Activated gamma-delta T cell (primary cell): ENCODE results near the gene KRTAP10-6.
"Not testable (repeated sequence)": the region's sequence is repeated elsewhere in the genome, so short reads cannot be mapped to it uniquely, and the experiment has no call there.

ENCODE experiments used
- DNase-seq: peaks from one replicate; lab custom pipeline; 2025; lab: John Stamatoyannopoulos, UW

KRTAP10-6 gene

DNA sequence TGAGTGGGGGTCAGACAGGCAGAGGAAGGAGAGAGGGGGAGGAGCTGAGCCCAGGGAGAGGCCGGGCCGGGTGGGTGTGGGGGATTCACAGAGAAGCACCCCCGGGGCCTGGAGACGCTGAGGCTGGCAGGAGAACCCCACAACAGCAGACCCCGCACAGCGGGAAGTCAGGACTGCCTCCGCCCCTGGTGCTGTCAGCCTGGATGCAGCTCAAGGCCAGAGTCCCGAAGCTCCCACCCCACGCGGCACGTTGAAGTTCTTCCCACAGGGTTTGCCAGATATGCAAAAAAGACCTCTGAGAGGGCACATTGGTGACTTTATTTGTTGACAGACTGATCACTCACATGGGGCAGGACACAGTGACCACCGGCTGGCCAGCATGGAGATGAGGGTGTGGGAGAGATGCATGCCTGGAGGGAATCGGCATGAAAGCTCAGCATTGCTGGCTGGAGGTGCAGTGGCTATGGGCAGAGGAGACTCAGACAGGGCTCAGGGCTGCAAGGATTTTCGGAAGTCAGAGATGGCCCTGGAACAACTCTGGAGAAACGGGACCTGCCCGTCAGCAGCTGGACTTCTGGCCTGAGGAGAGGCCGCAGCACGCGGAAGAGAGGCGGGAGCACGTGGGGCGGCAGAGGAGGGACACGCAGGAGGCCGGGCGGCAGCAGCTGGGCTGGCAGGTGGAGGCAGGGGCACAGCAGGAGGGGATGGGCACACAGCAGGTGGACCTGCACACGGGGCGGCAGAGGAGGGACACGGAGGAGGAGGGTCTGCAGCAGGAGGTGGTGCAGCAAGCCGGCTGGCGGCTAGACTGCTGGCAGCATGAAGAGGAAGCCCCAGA is 34.6 kb downstream of the KRTAP10-6 start:
- no peak for DNase-seq

DNA sequence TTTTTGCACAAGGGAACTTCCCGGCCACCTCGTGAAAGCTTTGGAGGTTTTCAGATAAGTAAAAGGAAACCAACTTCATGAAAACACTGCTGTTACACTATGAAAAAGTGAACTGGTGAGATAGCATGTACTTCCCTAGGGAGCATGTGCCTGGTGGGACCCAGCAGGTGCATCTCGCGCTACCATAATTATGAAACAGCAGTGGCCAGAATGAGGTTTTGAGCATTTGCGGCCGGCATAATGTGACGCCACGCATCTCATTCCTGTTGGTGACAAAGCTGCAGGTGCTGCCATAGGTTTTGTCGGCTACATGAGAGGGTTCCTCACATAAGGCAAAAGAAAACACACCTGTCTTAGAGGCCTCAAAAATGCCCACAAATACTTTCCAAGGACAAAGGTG is 35.4 kb downstream of the KRTAP10-6 start:
- no peak for DNase-seq

DNA sequence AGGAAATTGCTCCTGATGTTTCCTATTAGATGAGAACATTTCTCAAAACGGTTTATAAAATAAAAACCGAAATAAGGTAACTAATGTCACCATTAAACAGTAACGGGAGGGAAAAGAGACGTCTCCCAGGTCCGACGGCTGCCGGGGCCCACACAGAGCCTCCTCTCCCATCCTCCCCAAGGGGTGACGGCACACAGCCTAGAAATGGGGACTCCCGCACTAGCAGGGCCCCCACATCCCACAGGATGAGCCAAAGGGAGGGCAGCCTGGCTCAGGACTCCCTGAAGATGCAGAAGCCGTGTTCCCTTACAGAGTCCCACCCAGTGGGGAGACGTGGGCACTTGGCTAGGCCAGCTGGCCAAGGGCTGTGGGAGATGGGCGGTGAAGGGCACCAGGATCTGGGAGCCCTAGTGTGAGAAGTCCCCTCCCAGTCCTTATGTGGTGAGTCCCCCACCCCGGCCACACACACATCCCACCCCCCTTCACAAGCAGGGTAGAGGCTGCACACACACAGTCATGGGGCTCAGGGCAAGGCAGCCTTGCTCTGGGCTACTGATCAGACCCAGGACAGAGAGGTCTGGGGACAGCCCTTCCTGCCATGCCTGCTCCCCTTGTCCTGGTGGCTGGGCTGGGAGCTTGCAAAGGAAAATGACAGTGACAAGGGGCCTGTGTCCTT is 37.0 kb downstream of the KRTAP10-6 start:
- DNase-seq, result no peak

DNA sequence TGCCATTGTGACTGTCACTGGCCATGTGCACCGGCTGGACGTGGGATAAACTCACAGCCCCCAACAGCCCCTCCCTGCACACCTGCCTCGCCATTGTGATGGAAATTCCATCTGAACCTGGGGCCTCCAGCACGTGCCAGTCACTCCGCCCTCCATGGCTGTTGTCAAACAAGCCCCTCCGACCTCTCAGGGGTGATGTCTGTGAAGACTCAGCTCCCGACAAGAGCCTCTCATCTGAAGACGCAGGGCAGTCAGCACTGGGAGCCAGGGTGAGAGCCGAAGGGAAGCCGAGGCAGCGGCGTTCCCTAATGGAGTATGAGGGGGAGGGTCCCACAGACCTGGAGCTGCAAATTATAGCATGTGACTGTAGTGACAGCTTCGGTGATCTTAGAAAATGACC is 39.6 kb downstream of the KRTAP10-6 start:
- DNase-seq, result no peak

DNA sequence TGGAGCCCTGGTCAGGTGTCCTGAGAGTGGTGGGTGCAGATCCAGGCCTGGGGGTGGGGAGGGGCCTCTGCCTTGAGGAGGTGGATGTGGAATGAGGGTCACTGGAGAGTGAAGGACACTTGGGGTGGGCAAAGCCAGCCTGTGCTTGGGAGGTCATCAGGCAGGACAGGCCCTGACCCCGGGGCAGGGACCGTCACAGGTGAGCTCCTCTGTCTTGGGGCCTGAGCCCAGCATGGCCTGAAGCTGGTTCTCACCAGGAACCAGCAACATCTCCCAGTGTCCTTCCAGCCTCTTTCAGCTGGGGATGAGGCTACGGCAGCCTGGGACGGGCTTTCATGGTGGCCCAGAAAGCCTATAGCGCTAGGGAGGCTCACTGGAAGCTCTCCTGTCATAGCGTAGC is 40.2 kb downstream of the KRTAP10-6 start:
- no peak for DNase-seq

DNA sequence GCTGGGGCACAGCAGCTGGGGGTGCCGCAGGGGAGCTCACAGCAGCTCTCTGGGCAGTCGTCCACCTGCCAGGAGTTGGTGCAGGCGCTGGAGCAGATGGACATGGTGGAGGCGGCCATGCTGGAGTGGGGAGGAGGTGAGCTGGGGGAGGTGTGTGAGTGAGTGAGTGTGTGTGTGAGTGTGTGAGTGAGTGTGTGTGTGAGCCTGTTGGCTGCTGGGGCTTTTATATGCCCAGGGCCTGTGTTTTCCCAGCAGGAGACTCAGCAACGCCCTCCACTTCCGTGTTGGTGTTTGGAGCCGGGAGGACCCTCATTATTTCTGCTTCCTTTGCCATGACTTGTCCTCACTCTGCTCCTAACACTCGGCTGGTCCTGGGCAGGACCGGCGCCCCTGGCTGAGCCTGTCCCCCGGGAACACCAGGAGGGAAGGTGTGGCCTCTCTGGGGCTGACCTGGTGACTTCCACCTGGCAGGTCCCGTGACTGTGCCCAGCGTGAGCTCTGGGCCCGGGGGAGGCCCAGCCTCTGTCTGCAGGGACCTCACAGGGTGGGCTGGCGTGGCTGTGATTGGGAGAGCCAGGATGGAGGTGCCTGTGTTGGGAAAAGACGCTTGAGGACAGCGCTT is 40.9 kb downstream of the KRTAP10-6 start, which contains the start of gene KRTAP10-2:
TSS of gene KRTAP10-2 (minus strand) at position 166 of the 622 bp plus-strand sequence. CDS start at position 119, 47 bp downstream.
- no peak for DNase-seq

DNA sequence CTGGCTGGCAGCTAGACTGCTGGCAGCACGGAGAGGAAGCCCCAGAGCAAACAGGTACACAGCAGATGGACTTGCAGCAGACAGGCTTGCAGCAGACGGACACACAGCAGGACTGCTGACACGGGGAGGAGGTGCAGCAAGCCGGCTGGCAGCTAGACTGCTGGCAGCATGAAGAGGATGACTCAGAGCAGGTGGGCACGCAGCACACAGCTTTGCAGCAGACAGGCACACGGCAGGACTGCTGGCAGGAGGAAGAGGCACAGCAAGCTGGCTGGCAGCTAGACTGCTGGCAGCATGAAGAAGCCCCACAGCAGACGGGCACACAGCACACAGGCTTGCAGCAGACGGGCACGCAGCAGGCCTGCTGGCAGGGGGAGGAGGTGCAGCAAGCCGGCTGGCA is 41.5 kb downstream of the KRTAP10-6 start:
- no peak for DNase-seq

DNA sequence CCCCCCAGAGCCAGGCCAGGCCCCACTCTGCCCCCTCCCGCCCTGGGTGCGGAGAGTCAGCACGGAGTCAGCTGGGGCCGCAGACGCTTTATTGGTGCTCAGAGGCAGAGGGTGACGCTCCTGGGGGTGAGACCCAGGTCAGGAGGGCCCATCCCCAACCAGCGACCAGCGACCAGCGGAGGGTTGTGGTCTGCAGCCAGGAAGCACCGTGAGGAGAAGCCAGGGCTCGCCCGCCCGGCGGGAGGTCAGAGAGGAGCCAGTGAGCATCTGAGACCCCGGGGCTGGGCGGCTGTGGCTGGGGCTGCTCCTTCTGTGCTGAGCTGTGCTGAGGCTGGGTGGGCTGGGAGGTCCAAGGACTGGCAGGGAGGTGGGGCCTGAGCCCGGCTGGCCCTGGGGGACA is 42.0 kb downstream of the KRTAP10-6 start:
- not testable (repeated sequence) for DNase-seq

DNA sequence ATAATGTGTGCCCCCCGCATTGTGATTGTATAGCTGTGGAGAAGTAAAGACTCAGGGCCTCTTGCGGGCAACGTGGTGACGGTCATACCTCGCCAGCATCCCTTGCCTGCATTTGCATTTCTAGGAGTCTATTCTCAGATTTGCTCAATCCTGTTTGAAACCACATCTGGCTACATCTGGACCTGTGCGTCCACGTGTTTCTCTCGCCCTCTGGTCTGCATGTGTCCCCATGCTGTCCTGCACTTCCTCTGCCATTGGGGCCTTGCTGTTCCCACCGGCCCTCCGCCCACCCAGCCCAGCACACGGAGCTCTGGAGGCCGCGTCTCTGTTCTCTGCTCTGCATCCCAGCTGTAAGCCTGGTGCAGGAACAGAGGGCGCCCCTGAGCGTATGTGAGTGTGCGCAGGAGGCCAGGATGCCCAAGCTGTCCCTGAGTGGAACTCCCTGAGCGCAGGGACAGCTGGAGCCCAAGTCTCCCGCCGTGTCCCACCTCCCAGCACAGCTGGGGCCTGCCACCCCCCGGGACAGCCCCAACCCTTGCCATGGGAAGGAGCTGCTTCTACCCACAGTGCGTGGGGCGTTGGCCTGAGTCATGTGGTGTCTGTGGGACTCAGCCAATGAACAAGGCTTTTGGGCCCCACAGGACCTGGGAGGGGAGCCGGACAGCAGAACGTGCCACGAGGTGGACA is 42.6 kb downstream of the KRTAP10-6 start:
- DNase-seq, result no peak

DNA sequence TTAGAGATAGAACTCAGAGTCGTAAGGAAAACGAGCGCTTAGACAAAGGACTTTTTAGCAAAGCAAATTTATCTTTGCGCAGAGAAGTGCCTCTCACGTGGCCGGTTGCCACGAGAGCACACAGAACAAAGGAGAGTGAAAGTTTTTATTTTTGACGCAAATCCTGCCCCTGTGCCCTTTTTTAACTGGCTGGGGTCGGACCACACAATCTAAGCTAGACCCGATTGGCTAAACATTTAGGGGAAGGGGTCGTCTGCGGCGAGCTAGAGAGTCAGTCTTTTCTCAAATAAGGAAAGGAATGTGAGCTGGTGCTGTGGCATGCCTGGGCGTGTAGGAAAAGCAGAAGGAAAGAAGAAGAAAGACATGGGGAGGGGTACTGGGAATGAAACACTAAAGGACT is 43.4 kb downstream of the KRTAP10-6 start:
- DNase-seq, result no peak

DNA sequence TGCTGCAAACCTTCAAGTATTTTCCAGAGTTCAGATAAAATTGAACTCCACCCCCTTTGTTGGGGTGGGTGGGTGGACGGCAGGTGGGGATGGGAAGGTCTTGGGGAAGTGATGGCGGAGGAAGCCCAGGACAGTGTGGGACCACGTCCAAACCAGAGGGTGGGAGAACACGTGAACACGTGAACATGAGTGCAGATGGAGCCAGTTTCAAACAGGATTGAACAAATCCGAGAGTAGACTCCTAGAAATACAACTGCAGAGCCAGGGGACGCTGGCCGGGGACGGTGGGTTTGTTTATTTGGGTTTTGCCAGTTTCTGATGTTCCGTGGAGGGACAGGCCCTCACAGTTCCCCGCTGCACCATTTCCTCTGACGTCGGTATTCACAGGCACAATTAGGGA is 43.9 kb downstream of the KRTAP10-6 start:
- DNase-seq, result no peak

DNA sequence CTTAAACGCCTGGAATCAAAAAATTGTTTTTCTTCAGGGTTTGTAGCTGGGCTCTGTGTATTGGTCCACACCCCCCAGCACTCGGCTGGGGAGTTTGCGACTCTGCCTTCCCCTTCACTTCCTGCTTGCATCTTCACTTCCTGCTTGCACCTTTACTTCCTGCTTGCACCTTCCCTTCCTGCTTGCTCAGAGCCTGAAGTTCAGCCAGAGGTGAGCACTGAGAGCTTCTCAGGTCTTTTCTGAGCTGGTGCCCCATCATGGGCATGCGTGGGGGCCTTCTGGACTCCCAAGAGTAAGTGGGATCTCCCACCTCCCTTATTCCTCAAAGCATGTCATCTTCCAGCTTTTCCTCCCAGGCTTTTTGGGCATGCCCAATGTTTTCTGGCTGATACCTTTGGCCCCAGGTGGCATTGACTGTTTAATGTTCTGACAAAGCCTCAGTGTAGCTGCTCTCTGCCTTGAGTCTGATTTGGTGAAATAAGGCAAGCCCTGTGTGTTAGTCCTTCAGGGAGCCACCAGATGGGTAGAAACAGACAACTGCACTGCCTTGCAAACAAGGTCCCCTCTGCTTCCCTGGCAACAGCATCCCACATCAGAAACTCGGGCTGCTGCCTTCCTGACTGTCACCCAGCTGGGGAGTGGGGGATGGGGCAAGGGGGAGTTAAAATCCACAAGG is 44.5 kb downstream of the KRTAP10-6 start:
- no peak for DNase-seq

DNA sequence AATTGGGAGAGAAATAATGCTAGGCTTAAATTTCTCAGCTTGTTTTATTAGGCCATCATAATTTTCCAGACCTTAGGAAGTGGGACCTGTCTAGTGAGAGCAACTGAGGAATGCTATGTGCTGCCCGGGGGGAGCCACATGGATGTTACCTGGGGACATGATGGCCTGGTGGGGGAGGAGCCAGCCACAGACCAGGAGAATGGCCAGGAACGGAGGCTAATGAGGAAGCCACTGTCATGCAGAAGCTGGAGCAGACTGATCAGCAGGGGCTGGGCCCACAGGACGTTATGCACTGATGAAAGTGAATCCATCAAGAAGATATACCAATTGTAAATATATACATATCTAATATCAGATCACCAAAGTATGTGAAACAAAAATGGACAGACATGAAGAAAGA is 47.7 kb downstream of the KRTAP10-6 start:
- DNase-seq, result no peak

DNA sequence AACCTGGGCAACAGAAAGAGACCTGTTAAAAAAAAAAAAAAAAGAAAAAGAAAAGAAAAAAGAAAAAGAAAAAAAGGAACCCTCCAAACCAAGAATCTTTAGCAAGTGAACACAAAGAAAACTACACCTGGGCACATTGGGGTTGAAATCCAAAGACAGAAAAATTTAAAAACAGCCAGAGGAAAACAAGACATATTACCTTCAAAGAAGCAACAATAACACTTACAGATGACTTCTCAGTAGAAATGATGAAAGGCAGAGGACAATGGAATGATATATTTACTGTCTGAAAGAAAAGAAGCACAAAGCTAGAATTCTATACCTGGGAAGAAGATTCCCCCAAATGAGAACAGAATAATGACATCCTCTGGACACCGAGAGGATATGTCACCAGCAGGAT is 49.6 kb downstream of the KRTAP10-6 start:
- no peak for DNase-seq
